Stimulated activated CD4-positive, alpha-beta T cell treated with anti-CD3 and anti-CD28 coated beads, Interleukin-1b, Interleukin-23, amount 100 ng/mL, for 1 hour (primary cell): Measurements from ENCODE around the gene SEC61G.

ENCODE experiments used
- DNase-seq, 2 donors: peaks; one replicate each; pipeline ENCODE4 v3.0.0-alpha.2; 2020; ENCODE audit warnings: low read depth in 2 of 2

SEC61G gene

DNA sequence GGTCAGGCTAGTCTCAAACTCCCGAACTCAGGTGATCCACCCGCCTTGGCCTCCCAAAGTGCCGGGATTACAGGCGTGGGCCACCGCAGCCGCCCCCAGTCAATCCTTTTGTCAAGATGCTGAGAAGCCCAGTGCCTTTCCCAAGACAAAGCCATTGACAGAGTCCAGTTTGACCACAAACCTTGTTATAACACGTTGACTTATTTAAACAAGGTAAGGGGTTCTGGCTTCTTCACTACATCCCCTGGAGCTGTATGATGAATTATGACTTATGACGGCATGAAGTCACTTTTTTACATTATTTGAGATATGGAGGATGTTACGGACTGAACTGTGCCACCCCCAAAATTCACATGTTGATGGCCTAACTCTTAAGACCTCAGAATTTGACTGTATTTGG lies 5.8 kb upstream of the SEC61G start:
- DNase-seq = no peak

DNA sequence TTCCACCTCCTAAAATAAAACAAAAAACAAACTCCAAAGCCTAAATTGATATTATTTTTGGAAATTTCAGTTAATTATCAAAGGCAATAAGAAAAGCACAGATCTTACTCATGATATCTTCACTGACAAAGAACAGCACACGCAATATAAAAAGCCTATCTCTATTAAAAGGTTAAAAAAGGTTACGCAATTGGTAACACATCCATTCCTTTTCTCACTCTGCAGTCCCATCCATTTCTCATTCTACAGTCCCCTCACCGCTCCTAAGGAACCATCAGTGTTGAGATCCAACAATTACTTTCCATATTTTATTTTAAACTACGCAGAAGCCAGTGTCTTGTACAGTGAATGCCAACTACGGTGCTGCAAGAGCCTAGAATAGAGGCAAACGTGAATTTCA lies 1.3 kb downstream of the SEC61G start:
- DNase-seq = no peak

DNA sequence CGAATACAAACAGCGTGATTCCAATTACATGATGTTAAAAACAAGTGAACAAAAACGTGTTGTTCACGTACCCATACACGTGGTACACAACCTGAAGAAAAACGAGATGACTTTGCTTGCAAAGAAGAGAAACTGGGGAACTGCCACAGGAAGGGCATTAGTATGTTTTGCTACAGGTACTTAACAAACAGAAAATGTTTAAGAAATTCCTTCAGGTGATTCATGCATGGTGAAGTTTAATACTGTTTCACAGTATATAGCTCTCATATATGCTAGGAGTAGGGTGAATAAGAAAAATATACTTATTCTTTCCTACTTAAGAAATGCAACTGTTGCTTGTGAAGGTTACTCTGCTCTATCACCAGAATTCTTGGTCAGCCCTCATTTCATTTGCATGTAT lies 9.8 kb downstream of the SEC61G start:
- DNase-seq = no peak

DNA sequence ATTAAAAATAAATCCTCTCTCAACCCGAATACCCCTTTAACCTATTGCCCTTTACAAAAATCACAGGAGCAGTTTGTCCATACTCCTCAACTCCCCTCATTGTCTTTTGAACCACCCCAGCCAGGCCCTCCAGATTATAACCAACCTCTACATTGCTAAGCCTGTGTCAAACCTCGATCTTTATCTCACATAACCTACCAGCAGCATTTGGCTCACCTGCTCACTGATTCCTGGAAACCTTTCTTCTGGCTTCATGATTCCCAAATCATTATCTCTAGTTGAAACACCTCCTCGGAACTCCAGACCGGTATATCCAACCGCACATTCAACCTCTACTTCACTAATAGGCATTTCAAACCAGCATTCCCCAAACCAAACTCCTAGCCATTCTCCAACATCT lies 11.8 kb downstream of the SEC61G start:
- no peak for DNase-seq

DNA sequence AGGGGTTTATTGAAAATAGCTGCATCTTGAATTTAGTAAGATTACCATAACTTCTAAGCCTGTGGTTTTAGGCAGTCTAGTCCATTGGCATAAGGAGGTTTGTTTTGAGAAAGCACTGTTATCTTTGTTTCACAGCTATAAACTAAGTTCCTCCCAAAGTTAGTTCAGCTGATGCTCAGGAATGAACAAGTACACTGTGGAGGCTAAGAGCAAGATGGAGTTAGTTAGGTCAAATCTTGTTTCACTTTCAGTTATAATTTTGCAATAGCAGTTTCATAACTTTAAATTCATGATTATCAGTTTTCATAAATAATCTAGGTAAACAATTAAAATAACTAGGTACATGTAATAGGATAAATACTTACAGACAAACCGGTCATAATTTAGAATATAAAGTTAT lies 15.4 kb downstream of the SEC61G start:
- DNase-seq = no peak

DNA sequence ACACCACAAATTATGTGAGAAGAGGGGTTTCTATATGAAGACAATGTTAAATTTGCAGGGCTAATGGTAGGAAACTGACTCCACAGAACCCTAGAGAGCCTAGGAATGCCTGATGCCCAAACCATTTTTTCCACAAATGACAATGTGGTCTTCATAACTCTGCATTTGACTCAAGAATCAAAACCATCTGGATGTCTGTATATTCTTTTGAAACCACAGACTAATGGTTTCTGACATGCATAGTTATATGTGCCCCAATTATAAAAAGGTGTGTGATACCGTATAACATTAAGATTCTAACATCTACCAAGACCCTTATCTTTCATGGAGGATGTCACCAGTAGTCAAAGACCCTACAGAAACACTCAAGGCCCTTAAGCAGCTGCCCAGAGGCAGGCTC lies 20.3 kb downstream of the SEC61G start:
- no peak for DNase-seq

DNA sequence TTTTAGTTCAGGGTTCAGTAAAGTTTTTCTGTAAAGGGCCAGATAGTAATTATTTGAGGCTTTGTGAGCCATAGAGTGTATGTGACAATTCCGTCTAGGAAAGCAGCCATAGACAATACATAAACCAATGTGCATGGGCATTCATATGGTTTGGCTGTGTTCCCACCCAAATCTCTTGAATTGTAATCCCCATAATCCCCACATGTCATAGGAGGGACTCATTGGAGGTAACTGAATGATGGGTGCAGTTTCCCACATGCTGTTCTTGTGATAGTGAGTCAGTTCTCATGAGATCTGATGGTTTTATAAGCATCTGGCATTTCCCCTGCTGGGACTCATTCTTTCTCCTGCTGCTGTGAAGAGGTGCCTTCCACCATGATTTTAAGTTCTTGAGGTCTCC lies 29.9 kb downstream of the SEC61G start:
- no peak for DNase-seq

DNA sequence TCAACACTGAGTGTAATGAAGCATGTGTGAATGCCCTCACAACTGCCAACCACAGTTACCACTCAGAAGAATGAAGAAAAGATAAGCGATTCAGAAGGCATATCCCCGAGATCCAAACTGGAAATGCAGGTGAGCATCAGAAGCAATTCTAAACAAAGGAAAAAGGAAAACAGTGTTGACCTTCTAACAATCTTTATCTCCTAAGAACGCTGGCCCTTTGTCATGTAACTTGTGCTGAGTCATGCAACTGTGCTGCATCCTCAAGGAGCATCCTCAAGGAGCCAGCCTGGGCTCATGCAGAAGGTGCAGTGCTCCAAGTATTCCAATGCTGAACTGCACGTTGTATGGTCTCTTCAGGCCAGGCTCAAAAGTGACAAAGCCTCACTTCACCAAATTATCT lies 30.6 kb downstream of the SEC61G start:
- no peak for DNase-seq

DNA sequence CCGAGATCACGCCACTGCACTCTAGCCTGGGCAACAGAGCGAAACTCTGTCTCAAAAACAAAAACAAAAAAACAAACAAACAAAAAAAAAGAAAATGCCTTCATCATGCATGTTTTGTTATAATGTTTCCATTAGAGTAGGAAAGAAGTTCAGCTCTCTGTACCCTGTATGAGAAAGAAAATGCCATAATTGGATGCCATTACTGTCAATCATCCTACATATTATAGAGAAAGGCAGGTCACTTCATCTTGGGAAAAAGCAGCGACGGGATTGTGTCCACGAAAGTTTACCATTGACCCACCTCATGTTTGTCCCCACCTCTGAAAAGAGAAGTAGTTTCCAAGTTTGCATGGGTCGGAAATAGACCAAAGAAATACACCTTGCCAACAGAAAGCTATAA lies 33.8 kb downstream of the SEC61G start:
- DNase-seq = no peak

DNA sequence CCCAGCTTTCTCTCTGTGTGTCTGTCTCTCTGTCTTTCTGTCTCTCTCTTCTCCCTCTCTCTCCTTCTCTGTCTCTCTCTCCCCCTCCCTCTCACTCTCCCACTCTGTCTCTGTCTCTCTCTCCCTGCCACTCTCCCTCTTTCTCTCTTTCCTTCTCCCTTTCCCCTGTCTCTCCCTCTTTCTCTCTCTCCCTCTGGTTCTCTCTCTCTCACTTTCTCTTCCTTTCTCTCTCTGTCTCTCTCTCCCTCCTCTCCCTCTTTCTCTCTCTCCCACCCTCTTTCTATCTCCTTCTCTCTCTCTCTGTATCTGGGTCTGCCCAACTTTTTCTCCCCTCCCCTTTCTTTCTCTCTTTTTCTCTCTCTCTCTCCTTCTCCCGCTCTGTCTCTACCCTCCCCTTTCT lies 36.5 kb downstream of the SEC61G start:
- DNase-seq = no peak

DNA sequence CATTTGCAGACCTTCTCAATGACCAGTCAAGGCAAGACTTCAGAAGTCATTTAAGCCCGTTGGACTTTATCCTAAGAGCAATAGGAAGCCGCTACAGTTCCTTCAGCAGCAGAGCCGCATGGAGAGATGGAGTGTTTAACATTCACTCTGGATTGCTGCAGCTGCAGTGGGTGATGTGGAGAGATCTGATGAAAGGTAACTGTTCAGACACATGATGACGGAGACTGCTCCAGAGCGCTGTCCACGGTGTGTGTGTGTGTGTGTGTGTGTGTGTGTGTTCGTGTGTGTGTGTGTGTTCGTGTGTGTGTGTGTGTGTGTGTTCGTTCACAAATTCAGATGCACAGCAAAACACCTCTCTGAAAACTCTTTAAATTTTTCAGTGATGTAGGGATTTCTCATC lies 37.0 kb downstream of the SEC61G start:
- DNase-seq = no peak

DNA sequence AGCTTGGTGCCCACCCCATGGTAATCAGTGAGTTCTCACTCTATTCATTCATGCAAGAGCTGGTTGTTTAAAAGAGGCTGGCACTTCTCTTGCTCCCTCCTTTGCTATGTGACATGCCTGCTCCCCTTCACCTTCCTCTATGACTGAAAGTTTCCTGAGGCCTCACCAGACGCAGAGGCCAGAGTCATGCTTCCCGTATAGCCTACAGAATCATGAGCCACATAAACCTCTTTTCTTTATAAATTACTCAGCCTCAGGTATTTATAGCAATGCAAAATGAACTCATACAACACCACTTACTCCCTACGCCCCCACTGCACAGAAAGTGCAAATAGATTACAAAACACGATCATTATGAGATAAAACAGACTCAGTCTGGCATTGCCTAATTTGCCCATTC lies 39.0 kb downstream of the SEC61G start:
- DNase-seq = no peak

DNA sequence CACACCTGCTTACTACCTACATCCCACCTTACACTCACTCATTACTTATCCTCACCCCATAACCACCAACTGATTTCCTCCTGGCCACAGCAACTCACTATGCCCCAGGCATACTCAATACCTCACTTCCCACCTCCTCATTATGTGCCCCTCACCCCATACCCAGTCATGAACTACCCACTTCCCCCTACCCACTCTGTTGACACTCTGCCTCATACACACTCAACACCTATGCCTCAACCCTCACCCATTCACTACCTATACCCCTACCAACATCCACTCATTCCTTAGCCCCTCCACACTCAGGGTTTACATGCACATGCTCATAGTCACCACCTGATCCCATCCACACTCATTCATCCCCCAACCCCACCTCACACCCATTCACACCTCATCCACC lies 39.6 kb downstream of the SEC61G start:
- no peak for DNase-seq

DNA sequence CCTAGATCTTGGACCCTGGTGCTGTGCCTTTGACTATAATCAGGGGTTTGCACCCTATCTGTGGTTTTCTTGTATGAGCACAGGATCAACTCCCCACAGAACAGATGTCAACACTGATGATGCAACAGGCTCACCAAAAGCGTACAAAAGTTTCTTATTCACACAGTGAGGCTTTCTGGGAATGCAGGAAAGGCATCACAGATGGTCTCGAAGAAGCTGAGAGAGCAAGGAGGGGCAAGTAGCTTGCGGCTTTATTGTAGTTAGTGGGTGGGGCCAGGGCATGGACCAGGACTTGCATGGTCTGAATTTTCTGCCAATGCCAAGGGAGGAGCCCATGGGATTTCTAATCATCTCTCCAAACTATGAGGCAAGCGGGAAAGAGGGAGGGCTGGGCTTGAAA lies 46.2 kb downstream of the SEC61G start:
- no peak for DNase-seq

DNA sequence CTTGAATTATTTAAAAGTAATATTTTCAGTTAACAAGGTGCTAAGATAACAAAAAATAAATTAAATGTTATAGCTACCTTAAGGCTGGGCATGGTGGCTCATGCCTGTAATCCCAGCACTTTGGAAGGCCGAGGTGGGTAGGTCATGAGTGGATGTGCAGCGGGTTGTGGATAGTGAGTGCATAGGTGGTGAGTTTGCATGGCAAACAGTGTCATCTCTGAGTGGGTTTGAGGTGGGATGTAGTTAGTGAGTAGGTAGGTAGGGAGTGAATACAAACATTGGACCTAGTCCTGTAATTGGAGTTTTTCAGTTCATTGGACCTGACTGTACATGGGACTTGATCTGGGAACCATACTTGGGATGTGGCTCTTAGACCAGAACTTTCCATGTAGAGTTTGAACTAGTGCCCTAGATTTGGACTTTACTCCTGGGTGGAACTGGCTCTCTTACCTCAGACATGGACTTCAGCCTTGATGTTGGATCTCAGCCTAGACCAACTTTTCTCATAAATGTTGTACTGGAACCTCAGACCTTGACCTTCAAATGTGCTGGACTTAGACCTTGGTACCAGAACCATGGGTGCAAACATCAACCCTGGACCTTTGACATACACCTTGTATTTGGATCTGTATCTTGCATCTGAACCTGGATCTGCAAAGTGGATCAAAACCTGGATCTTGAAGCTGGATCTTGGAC lies 47.0 kb downstream of the SEC61G start:
- DNase-seq = no peak

DNA sequence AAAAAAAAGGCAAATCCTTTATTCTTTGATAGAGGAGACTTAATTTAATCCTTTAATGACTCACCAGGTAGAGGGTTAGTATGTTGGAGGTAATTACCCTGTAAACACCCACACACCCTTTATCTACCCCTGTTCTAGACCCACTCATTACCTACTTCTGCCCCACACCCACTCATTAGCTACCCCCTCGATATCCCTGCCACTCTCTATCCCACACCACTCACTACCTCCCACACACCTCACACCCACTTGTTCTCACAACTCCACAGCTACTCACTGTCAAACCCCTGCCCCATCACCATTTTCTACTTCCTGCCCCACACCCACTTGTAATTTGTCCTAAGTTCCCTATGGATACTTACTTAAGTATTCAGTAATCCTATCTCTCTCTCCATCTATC lies 49.7 kb downstream of the SEC61G start:
- no peak for DNase-seq

DNA sequence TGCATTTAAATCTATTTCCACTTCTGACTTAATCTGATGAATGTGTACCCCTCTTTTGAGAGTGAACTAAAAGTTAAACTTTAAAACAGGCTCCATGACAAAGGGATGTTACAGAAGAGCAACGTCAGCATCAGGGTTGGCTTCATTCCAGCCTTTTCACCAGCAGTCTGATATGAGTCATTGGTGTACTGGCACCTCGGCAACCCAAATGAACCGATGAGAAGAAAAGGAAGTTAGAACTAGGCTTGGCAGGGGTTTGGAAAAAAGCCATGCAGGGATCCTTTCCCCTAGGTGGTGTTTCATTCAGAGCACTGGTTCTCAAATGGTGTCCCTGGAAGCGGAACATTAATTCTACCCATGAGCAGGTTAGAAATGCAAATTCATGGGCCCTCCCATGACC lies 53.6 kb downstream of the SEC61G start:
- no peak for DNase-seq

DNA sequence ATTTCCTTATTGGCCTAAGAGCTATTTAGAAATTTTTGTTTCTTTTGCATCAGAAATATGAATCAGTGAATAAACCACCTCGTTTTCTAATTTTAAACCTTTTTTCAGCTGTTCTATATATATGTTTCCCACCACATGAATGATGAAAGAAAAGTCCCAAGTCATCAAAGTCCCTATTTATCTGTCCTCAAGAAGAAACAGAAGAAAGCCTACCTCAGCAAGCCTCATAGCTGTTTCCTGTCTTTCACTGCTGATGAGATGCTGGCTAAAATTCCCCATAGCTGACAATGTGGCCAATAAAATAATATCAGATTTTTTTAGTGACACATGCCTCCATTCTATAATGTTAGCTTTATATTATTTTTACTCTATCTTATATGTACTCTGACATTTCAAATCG lies 54.2 kb downstream of the SEC61G start:
- no peak for DNase-seq
